PC-9 (cell line): Measurements from ENCODE around the gene EVPLL. TPM values are rescaled to one million over a fixed set of nuclear protein-coding genes. Genes with fewer than 3 reads are reported as not detected.

Experiments used
- BruUV-seq: library from RNA; stranded (reverse); fragments of 400-500 nt; replicated peaks from 2 replicates; lab custom pipeline; 2021; lab: Mats Ljungman, UMichigan
- CTCF ChIA-PET: fragments of 300-600 bp; sonication (Branson Sonifier 250); formaldehyde crosslinking; loops from one replicate; lab custom pipeline; 2022; ENCODE audit warnings: antibody characterized with exemption; lab: Charles Lee
- POLR2A ChIA-PET: fragments of 300-600 bp; sonication (Branson Sonifier 250); formaldehyde crosslinking; loops from one replicate; lab custom pipeline; 2022; ENCODE audit warnings: antibody characterized with exemption; ENCODE audit not compliant: unreplicated experiment; lab: Charles Lee
- DNase-seq, 2 experiments: peaks; one replicate each; pipeline versions ENCODE4 v3.0.0 to v3.0.0-alpha.2; 2015 to 2022; ENCODE audit warnings: mixed read lengths in 1 of 2
- H2AFZ ChIP-seq: fragments of 200-600 bp; sonication (generic); 2 replicates; pipeline ENCODE4 v1.8.1; 2017; ENCODE audit warnings: antibody characterized with exemption
- H3F3A ChIP-seq: fragments of 200-600 bp; sonication (generic); 2 replicates; pipeline ENCODE4 v1.8.1; 2017; ENCODE audit warnings: antibody characterized with exemption, mild to moderate bottlenecking, low read depth; ENCODE audit not compliant: insufficient read depth
- H3K27ac ChIP-seq: fragments of 200-600 bp; sonication (generic); 2 replicates; pipeline ENCODE4 v1.6.1; 2016; ENCODE audit warnings: mixed run types
- H3K27me3 ChIP-seq: fragments of 200-600 bp; sonication (generic); 2 replicates; pipeline ENCODE4 v1.6.1; 2016; ENCODE audit warnings: low read depth, mixed run types; ENCODE audit not compliant: insufficient read depth
- H3K36me3 ChIP-seq: fragments of 200-600 bp; sonication (generic); 2 replicates; pipeline ENCODE4 v1.6.1; 2016; ENCODE audit warnings: low read depth, mixed run types
- H3K4me1 ChIP-seq: fragments of 200-600 bp; sonication (generic); replicated peaks from 2 replicates; pipeline ENCODE4 v1.6.1; 2016; ENCODE audit warnings: mixed run types; ENCODE audit not compliant: insufficient read depth
- H3K4me2 ChIP-seq: fragments of 200-600 bp; sonication (generic); 2 replicates; pipeline ENCODE4 v1.6.1; 2017; ENCODE audit warnings: mixed run types
- H3K4me3 ChIP-seq: fragments of 200-600 bp; sonication (generic); 2 replicates; pipeline ENCODE4 v1.6.1; 2016; ENCODE audit warnings: mixed run types
- H3K79me2 ChIP-seq: fragments of 200-600 bp; sonication (generic); 2 replicates; pipeline ENCODE4 v1.6.1; 2017; ENCODE audit warnings: low read depth, mixed run types
- H3K9me2 ChIP-seq: fragments of 200-600 bp; sonication (generic); 2 replicates; pipeline ENCODE4 v1.8.1; 2017; ENCODE audit warnings: mild to moderate bottlenecking; ENCODE audit not compliant: insufficient read depth
- H3K9me3 ChIP-seq: fragments of 200-600 bp; sonication (generic); 2 replicates; pipeline ENCODE4 v1.8.1; 2016; ENCODE audit warnings: low read depth; ENCODE audit not compliant: insufficient read depth
- H4K20me1 ChIP-seq: fragments of 200-600 bp; sonication (generic); 2 replicates; pipeline ENCODE4 v1.8.1; 2017; ENCODE audit not compliant: insufficient read depth
- CTCF ChIP-seq: fragments of 200-600 bp; sonication (generic); conservative IDR thresholded peaks from 2 replicates; pipeline ENCODE4 v1.6.1; 2017; ENCODE audit warnings: mixed run types, antibody characterized with exemption, mild to moderate bottlenecking, moderate library complexity
- EZH2 ChIP-seq: fragments of 200-600 bp; sonication (generic); IDR thresholded peaks from 2 replicates; pipeline ENCODE4 v1.8.0; 2017; ENCODE audit warnings: antibody characterized with exemption, low read depth
- intact Hi-C: fragments of 100-400 bp; cut with micrococcal nuclease; formaldehyde crosslinking; loops from one replicate; pipeline ENCODE4 v1.10.0; 2022; ENCODE audit not compliant: unreplicated experiment
- total RNA-seq: library from RNA; stranded (reverse); gene quantifications from 2 replicates; pipeline ENCODE4 v1.2.3, GENCODE V29; 2021

EVPLL gene
- total RNA-seq, 1 experiment from 2014 or later = 5.7 TPM

GRCh38 chr17:18380471-18381157, 3.0 kb downstream of the EVPLL start:
- Histone ChIP-seq H2AFZ (no peak overlapping the region), H3K27ac (no peak overlapping the region), H3K79me2 (no peaks in the 10 kb centered on the region), H3K4me2 (no peak overlapping the region), H3K4me3 (no peak overlapping the region), H3K9me2 (no peaks in the 10 kb centered on the region), H3K27me3 (no peaks in the 10 kb centered on the region), H3K4me1 (peaks cover 25% of the 10 kb centered on the region), H4K20me1 (no peaks in the 10 kb centered on the region), H3K36me3 (no peaks in the 10 kb centered on the region), H3K9me3 (no peaks in the 10 kb centered on the region), H3F3A (no peaks in the 10 kb centered on the region)
- TF ChIP-seq CTCF (no peak), EZH2 (no peak)
- ChIA-PET POLR2A (no interaction called here), CTCF (no interaction called here)
- intact Hi-C loops = no loop called here
- BruUV-seq = no TSS peak
- DNase-seq = no peak

GRCh38 chr17:18381158-18381952, 3.8 kb downstream of the EVPLL start:
- POLR2A ChIA-PET = no interaction called here
- Histone ChIP-seq H3K36me3 (no peaks in the 10 kb centered on the region), H3K79me2 (no peaks in the 10 kb centered on the region), H2AFZ (no peak overlapping the region), H3K9me2 (no peaks in the 10 kb centered on the region), H4K20me1 (no peaks in the 10 kb centered on the region), H3K27ac (no peak overlapping the region), H3K4me1 (peaks cover 25% of the 10 kb centered on the region), H3K4me2 (no peak overlapping the region), H3K27me3 (no peaks in the 10 kb centered on the region), H3K9me3 (no peaks in the 10 kb centered on the region), H3K4me3 (no peak overlapping the region), H3F3A (no peaks in the 10 kb centered on the region)
- no TSS peak for BruUV-seq
- TF ChIP-seq EZH2 = no peak
- TF ChIP-seq CTCF = no peak
- DNase-seq = no peak
- intact Hi-C loops = no loop called here
- CTCF ChIA-PET = no interaction called here

- ChIA-PET POLR2A (no interaction called here), CTCF (no interaction called here)
- H3K9me2 ChIP-seq = no peaks in the 10 kb centered on the region
- H3F3A ChIP-seq = no peaks in the 10 kb centered on the region
- H3K79me2 ChIP-seq = no peaks in the 10 kb centered on the region
- no peak overlapping the region for H2AFZ ChIP-seq
- no peaks in the 10 kb centered on the region for H4K20me1 ChIP-seq
- no TSS peak for BruUV-seq
- intact Hi-C loops = no loop called here
- no peak for DNase-seq
- H3K4me3 ChIP-seq = no peak overlapping the region
- TF ChIP-seq CTCF (no peak), EZH2 (no peak)
- H3K9me3 ChIP-seq = no peaks in the 10 kb centered on the region
- no peak overlapping the region for H3K4me2 ChIP-seq
- peaks cover 25% of the 10 kb centered on the region for H3K4me1 ChIP-seq
- no peaks in the 10 kb centered on the region for H3K36me3 ChIP-seq
- H3K27me3 ChIP-seq = no peaks in the 10 kb centered on the region
- H3K27ac ChIP-seq = no peak overlapping the region
Measured at GRCh38 chr17:18381953-18382245, 4.3 kb downstream of the EVPLL start.
